Middle frontal gyrus (tissue), 1 donor: ENCODE results near the gene FGGY.
"Not testable (repeated sequence)": the region's sequence is repeated elsewhere in the genome, so short reads cannot be mapped to it uniquely, and the experiment has no call there.

Experiments used
- DNase-seq: peaks from one replicate; pipeline ENCODE4 v3.0.0-alpha.2; 2015; ENCODE audit warnings: low spot score; ENCODE audit errors: extremely low spot score

Gene FGGY

DNA sequence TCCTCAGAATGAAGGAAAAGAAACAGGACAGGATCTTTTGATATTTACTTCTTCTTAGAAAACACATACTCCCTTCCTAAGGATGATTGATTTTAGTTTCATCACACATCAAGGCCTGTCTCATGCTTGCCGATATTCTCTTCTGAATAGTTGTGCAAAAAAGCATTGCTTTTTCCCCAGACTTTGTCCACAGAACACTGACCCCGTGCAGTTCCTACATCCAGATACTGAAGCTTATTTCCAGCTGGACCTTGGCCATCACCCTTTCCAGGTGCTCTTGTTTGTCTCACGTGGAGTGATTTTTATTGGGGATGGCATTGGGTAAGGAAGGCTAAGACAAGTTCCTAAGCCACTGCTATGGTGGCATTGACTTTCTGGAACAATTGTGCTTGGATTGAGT is 320.5 kb downstream of the FGGY start:
- DNase-seq: no peak

DNA sequence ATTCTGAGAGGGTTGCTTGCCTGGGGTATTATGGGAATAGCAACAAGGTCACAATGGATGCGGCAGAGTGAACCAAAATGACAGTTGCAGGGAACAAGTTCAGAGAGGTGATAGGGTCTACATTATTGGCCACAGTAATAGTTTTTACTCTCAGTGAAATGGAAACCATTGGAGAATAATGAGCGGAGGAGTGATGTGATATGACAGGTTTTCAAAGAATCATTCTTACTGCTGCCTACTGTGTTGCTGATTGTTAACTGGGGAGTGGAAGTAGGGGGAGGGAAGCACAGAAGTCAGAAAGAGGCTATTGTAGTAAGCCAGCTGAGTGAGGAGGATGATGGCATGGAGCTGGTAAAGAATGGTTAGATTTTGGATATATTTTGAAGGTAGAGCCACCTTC is 322.7 kb downstream of the FGGY start:
- no peak for DNase-seq

DNA sequence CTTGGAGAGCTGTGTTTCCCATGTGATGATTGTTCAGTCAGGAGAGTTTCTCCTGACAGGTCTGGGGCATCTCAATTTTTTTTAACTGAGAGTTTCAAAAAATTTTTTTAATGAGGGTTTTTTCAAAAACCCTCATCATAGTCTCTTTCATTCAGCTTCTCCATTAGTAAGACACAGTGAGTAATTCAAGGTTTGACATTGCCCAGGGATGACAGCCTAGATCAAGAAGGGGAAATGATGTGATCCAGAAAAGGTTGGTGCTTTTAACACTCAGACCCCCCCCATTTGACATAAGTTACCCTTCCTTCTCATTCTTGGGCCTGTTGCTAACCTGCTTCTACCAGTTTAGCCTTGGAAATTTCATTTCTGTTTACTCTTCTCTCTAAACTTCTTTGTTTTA is 328.5 kb downstream of the FGGY start:
- no peak for DNase-seq

DNA sequence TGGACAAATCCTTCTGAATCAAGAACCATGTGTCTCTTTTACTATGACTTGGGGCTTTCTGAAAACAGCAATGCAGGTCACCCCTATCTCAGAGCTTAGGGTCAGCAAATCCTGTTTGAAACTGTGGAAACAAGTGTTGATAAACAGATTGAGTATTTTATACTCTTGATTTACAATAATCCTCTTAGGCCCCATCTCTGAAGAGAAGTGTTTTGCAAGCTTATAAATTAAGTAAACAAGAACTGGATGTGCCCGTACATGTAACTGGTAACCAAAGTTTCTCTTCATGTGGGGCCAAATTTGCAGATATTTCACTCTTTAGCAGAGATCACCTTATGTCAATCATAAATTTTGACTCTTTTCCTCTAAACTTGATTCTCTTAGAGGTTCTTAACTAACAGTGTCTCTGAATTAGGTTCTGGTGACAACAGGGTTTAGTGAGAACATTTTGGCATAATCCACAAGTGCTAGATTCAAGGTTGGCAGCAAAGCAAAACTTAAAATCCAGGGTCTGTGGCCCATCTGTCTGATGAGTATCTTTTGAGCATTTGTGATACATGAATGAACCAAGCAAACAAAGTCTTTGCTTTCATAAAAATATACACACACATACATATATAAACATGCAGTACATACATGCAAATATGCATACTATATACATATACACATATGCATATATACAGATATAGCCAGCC is 334.8 kb downstream of the FGGY start:
- DNase-seq: no peak

DNA sequence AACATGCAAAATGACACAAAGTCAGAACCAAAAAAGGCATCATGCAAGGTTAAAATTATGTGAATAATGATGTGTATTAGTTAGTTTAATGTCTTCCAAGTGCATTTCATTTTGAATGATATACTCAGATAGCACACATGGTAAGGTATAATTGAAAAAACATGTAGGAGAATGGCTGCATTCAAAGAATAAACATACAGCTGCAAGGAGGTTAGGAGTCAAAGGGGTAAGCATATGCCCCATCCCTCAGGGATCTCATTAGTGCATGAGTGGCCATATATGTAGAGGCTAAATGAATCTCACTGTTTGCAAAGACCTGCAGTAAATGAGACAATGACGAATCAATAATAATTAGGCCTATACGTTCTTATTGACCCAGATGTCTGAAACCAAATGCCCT is 338.2 kb downstream of the FGGY start:
- DNase-seq: no peak

DNA sequence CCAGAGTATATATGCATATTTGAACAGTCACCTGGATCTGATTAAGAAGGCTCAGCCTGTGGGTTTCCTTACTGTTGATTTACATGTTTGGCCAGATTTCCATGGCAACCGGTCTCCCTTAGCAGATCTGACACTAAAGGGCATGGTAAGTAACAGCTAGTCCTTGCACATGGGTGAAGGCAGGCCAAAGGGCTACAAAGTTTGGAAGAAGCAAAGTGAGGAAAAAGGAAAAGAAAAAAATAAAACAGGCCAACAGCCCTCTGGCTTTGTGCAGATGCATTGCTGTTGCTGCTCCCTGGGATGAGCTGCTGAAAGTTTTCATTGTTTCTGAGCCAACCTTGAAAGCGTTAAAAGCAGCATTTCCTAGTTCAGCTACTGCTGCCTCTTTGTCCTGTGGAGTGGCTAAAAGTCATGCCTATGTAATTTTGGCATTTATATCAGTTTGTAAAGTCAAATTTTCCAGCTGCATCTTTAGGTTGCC is 341.4 kb downstream of the FGGY start:
- no peak for DNase-seq

DNA sequence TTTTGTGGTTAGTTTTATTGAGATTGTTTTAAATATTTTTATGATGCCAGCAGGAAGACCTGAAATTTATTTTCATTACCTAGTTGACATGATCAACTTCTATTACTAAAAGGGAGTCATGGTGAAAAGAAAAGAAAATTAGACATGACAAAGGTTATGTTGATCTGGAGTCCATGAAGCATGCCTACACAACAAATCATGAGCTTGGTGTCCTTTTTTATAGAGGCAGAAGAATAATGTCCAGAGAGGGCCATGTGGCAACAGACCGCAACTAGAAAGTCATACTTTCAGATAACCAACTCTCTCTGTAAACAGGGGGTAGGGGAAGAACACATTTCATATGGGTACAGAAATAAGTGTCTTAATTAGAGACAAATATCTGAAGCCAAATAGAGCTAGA is 342.4 kb downstream of the FGGY start:
- DNase-seq: no peak

DNA sequence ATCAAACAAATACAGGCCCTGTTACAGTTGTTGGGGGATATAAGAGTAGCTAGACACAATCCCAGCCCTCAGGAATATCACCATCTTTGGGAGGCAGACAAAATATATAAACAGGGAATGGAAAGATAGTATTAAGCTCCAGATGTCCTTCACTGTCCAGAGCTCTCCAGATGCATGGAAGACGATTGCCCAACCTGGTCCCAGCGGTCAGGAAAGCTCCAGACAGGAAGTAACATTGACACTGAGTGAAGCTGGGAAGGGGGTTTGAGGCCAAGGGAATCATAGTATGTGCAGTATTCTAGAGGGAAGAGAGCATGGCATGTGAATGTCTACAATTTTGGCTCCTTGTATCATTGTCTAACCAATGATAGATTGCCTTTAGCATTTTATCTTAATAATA is 344.0 kb downstream of the FGGY start:
- DNase-seq: no peak

DNA sequence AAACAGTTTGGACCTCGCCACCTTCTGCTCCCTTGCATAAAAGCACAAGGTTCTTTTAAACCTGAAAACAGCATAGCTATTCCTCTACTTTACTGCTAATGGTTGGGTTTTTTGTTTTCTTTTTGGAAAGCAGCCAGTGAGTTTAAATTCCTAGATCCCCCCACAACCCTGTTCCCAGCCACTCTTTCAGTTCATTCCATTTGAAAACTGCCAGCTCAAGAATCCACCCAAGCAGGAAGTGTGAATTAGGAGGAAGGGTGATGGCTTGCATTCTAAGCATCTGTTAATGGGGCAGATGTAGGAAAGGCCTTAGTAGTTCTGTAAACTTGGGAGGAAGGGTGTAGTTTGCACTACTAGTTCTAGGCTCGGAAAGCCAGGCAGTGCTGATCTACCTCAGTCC is 344.9 kb downstream of the FGGY start:
- DNase-seq: no peak

DNA sequence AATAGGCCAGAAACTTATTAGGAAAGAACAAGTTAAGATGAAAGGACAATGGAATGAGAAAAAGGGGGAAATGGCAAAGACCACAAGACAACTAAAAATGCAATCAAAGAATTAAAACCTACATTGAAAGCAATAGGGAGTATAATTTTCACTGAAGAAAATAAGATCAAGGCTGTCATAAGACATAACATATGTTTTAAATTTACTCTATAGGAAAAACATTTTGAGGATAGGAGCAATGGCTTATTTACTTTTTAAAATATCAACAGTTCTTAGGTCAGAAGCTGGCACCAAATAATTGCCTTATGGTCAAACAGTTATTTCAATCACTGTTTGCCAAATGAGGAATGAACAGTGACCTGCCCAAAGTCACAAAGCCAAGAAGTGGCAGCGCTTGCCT is 346.6 kb downstream of the FGGY start:
- no peak for DNase-seq

DNA sequence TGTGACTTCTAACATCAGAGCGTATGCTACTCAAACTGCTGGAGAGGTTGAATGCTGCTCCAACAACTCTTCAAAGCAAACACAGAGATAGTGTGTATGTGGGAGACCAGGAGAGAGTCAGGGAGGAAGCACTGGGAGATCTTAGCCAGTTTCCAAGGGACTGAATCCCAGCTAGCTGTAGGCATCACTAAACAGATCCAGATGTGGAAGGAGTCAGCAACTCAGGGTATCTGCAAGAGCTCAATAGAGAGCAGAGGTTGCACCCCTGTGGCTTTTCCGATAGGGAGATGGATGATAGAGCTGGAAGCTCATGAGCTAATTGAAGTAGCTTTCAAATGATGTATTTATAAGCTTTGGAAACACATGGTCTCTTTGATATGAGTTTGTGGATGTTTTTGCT is 349.0 kb downstream of the FGGY start:
- no peak for DNase-seq

DNA sequence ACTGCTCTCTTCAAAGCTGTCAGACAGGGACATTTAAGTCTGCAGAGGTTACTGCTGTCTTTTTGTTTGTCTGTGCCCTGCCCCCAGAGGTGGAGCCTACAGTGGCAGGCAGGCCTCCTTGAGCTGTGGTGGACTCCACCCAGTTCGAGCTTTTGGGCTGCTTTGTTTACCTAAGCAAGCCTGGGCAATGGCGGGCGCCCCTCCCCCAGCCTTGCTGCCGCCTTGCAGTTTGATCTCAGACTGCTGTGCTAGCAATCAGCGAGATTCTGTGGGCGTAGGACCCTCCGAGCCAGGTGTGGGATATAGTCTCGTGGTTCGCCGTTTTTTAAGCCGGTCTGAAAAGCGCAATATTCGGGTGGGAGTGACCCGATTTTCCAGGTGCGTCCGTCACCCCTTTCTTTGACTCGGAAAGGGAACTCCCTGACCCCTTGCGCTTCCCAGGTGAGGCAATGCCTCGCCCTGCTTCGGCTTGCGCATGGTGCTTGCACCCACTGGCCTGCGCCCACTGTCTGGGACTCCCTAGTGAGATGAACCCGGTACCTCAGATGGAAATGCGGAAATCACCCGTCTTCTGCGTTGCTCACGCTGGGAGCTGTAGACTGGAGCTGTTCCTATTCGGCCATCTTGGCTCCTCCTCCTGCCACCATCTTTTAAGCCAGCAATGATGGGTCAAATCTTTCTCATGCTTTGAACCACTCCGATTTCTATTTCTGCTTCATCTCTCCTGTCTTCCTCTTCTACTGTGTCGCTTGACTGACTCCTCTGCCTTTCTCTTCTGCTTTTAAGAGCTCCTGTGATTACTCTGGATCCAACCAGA is 356.5 kb downstream of the FGGY start:
- not testable (repeated sequence) for DNase-seq

DNA sequence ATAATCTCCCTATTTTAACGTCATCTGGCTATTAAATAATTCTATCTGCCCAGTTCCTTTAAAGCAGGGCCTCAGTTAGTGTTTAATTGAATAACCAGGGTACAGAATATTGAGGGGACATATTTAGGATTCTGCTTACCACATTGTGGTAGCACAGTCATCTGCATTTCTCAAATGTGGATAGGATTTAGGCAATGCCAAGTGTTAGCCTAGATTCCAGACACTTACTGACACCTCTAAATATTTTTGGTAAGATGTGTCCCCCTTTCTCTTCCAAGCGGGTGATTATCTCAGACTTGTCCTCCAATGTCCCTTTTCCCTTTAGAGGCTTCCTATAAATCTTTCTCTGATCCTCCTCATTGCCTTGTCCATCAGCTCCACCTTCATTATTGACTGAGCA is 357.1 kb downstream of the FGGY start:
- no peak for DNase-seq

DNA sequence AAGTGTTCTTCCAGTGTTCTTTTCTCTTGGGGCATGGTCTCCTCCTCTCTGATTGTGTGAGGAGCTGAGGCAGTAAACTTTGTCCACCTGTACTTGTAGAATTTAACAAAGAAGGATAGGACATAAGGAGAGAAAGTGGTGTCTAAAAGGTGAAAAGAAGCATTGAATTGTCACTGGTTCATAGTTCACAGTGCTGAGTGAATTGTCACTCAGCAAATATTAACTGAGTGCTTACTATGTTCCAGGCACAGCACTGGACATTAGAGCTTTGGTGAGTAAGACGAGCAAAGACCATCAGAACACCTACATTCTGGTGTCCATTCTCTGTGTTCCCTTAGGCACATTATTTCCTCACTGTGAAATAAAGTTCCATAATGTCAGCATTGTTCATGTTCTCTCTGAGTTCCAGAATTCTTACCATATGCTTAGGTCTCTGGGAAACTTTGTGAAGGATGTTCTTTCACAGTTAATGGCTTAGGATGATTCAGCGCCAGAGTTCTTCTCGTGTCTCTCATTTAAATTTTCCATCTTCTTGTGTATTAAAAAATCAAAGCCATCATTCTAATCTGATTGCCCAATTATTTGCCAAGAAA is 361.1 kb downstream of the FGGY start:
- no peak for DNase-seq

DNA sequence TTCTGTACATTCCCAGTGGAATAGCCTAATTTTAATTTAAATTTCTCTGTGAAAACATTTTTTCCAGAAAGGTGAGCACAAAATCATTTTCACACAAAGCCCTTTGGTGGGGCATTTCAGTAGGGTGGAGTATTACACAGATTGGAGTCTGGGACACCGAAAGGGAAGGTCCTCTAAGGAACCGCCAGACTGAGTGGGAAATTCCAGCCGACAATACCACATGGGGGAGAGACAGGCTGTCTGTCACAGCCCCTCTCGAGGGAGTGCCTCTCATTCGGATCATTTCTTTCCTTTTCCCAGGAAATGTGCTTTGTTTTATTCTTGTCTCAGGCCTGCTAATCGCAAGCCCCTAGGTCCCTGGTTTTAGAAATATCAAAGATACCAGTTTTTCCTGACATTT is 367.3 kb downstream of the FGGY start:
- no peak for DNase-seq

DNA sequence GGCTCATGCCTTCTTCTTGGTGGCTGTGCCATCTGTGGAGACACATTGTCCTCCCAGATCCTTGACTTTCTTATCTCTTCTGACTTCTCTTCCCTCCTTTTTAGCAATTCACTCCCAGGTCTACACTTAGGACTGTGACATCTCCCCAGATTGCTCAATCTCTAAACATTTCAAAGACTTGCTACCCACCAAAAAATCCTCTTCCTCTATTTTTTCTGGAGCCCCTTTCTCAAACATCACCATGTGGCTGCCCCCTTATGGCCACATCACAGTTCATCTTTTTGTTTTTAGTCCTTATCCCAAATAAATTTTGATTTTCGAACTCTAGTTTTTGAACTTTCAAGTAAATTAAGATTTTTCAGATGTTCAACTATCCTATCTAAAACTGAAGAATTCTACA is 369.2 kb downstream of the FGGY start:
- no peak for DNase-seq

DNA sequence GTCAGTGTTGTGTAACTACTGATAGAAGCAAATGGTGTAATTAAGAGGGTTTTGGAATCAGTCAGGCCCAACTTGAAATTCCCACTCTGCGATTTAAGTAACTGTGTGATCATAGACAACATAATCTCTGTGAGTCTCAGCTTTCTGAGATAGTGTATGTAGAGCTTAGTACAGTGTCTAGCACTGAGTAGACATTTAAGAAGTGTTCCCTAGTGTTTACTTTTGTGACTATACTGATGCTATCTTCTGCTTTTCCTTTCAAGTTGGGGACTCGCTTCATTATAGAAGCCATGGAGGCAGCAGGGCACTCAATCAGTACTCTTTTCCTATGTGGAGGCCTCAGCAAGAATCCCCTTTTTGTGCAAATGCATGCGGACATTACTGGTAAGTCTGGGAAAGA is 370.1 kb downstream of the FGGY start:
- DNase-seq: no peak

DNA sequence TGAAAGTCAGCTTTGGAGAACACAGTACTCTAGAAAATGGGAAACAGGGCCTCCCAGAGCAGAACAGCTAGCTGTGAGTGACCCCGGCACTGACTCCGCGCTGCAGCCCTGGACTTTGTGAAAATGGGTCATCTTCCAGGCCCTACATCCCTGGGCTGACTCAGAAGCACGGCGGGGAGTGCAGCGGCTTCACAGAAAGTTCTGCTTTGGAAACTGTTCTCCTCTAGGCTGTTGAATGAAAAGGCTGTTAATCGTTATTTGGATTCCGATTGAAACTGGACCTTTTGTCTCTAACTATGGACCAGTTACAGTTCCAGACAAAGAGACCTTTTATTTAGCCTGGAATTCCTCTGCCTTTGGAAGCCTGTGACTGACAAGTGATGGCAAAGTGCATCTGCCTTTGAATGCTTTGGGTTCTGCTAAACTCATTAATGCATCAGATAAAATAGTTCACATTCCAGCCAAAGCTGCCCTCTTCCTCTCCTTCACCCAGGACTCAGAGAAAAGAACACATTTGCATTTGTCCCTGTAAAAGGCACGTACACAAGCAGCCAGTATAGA is 372.9 kb downstream of the FGGY start:
- DNase-seq: peak; percentile 14

DNA sequence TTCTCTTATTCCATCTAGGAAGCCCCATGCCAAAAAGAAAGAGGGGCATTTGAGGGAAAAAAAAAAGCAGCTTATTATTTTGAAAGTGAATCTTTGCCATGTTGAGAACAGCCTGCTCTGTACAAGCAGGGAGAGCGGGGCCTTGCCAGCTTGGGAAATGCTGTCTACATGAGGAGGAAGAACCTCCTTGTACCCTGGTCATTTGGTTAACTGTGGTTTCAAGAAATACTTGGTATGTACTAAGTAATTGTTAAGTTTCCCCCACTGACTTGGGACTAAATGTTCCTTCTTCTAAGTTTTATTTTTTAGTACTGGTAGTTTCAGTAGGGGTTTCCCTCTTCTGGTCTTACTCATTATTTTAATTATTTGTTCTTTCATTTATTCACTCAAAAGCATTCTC is 373.8 kb downstream of the FGGY start:
- no peak for DNase-seq

DNA sequence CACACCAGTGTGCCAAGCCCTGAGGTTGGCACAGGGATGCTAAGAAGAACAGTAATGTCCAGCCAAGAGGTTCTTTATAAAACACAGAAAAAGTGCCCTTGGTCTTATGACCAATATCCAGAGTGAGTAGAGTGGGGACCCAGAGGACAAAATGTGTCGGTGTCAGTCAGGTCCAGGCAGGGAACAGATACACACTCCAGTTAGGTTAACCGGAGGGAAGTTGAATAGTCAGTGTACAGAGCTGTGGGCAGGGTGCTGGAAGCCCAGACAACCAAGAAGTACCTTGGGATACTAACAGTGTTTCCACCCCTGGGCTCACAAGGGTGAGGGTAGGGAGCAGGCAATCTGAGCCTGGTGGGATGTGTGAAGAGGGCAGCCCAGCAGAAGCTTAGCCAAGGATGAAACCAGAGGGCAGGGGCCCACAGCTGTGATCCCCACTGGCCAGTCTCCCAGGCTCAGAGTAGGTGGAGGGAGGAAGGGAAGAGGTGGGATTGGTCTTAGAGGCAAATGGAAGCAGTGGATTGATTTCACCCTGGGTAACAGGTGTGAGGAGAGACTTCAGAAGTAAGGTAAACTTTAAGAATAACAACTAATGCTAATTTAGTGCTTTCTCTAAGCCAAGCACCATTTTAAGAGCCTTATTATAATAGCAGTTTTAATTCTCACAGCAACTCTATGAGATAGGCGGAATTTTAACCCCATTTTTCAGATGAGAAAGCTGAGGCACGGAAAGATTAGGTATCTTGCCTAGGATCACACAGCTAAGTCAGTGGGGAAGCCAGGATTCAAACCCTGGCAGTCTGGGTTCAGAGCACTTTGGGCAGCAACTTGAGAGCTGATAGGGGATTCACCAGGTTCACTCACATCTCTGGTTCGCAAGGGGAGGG is 374.4 kb downstream of the FGGY start:
- DNase-seq: no peak

DNA sequence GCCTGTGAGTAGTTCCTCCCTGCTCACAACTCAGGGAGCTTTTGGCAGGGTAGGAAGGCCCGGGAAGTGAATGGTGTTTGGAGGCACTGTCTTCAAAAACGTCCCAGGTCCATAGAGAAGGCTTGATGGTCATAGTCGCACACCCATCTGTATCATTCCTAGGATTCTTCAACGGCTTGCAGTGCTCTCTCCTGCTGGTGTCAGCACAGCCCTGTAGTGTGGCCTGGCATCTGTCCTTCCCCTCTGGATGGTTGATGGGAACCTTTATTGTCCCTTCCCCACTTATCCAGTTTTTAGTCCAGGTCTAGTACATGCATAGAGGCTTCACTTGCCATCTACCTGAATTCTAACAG is 375.0 kb downstream of the FGGY start:
- no peak for DNase-seq
